HepG2 (cell line): Measurements from ENCODE around the gene FBXO24. TPM values are rescaled to one million over a fixed set of nuclear protein-coding genes. Genes with fewer than 3 reads are reported as not detected.

Source experiments
- GATA4 ChIP-seq: sonication (generic); IDR thresholded peaks from 2 replicates; pipeline ENCODE4 v1.6.1; 2016; ENCODE audit warnings: antibody characterized with exemption, low read depth, borderline replicate concordance
- IKZF1 ChIP-seq: fragments of 450-650 bp; IDR thresholded peaks from 2 replicates; pipeline ENCODE4 v1.7.1; 2016
- KLF12 ChIP-seq: sonication (generic); formaldehyde crosslinking; IDR thresholded peaks from 2 replicates; pipeline ENCODE4 v1.4.0; 2020; ENCODE audit warnings: missing genetic modification reagents, borderline replicate concordance
- MAFG ChIP-seq: sonication (generic); formaldehyde crosslinking; IDR thresholded peaks from 2 replicates; pipeline ENCODE4 v1.5.1; 2020; ENCODE audit warnings: mild to moderate bottlenecking, missing genetic modification reagents
- NFKB2 ChIP-seq: sonication (generic); formaldehyde crosslinking; IDR thresholded peaks from 2 replicates; pipeline ENCODE4 v1.4.0; 2020; ENCODE audit warnings: missing genetic modification reagents, borderline replicate concordance
- SOX13 ChIP-seq, 3 experiments: fragments of 450-650 bp in 1 of 3; sonication (generic) in 1 of 3; formaldehyde crosslinking in 1 of 3; IDR thresholded peaks in 2 of 3; conservative IDR thresholded peaks in 1 of 3; 2 replicates each; pipeline versions ENCODE4 v1.5.0 to v1.6.1; 2016 to 2020; ENCODE audit warnings: antibody characterized with exemption in 1 of 3, mild to moderate bottlenecking in 1 of 3, missing compliant biosample characterization in 1 of 3, missing genetic modification reagents in 1 of 3, moderate library complexity in 1 of 3
- ZNF225 ChIP-seq: sonication (generic); formaldehyde crosslinking; IDR thresholded peaks from 2 replicates; pipeline ENCODE4 v1.4.0; 2020; ENCODE audit warnings: mild to moderate bottlenecking, missing genetic modification reagents
- ZNF468 ChIP-seq: sonication (generic); formaldehyde crosslinking; IDR thresholded peaks from 2 replicates; pipeline ENCODE4 v1.8.0; 2022; ENCODE audit warnings: mild to moderate bottlenecking, moderate library complexity, missing genetic modification reagents
- ZNF496 ChIP-seq: sonication (generic); formaldehyde crosslinking; IDR thresholded peaks from 2 replicates; pipeline ENCODE4 v1.8.1; 2023; ENCODE audit warnings: mild to moderate bottlenecking, moderate library complexity, missing genetic modification reagents; ENCODE audit not compliant: insufficient replicate concordance
- polyA plus RNA-seq, 8 experiments: library from polyadenylated mRNA; depleted of rRNA in 3 of 8; stranded (reverse) in 7 of 8; unstranded in 1 of 8; fragments of >200 nt; fragmentation: Illumina TruSeq in 4 of 8; extraction: Trizol in 4 of 8; gene quantifications; 2 replicates each; pipeline versions ENCODE4 v1.2.1 to v1.2.3, GENCODE V29; 2011 to 2016; ENCODE audit warnings: low read depth in 4 of 8, missing spikeins in 1 of 8, mixed read lengths in 1 of 8; ENCODE audit not compliant: insufficient read depth in 1 of 8
- total RNA-seq, 5 experiments: library from RNA; depleted of rRNA; stranded (reverse); fragments of >200 nt; fragmentation: Illumina TruSeq; extraction: Trizol; gene quantifications; 2 replicates each; pipeline ENCODE4 v1.2.3, GENCODE V29; 2016; ENCODE audit warnings: low read depth in 1 of 5
- TF ChIP-seq, protein P1 (sequence below), 2 experiments: fragments of 450-650 bp in 1 of 2; sonication (generic) in 1 of 2; formaldehyde crosslinking in 1 of 2; IDR thresholded peaks; 2 replicates each; pipeline versions ENCODE4 v1.6.1 to v1.8.0; 2016 to 2022; ENCODE audit warnings: antibody characterized with exemption in 1 of 2, mild to moderate bottlenecking in 1 of 2, missing genetic modification reagents in 1 of 2
- TF ChIP-seq, protein P2 (sequence below): sonication (generic); formaldehyde crosslinking; IDR thresholded peaks from 2 replicates; pipeline ENCODE4 v1.5.0; 2020; ENCODE audit warnings: missing genetic modification reagents
- TF ChIP-seq, protein P3 (sequence below): IDR thresholded peaks from 2 replicates; pipeline ENCODE4 v1.6.1; 2012; ENCODE audit warnings: low read length, improper control_type of control experiment

Gene FBXO24
- total and polyA plus RNA-seq, 2 of the 13 experiments (the other 11 are each of a cell fraction or from before 2014, with no cell fraction given): 0.20 to 0.55 TPM

DNA sequence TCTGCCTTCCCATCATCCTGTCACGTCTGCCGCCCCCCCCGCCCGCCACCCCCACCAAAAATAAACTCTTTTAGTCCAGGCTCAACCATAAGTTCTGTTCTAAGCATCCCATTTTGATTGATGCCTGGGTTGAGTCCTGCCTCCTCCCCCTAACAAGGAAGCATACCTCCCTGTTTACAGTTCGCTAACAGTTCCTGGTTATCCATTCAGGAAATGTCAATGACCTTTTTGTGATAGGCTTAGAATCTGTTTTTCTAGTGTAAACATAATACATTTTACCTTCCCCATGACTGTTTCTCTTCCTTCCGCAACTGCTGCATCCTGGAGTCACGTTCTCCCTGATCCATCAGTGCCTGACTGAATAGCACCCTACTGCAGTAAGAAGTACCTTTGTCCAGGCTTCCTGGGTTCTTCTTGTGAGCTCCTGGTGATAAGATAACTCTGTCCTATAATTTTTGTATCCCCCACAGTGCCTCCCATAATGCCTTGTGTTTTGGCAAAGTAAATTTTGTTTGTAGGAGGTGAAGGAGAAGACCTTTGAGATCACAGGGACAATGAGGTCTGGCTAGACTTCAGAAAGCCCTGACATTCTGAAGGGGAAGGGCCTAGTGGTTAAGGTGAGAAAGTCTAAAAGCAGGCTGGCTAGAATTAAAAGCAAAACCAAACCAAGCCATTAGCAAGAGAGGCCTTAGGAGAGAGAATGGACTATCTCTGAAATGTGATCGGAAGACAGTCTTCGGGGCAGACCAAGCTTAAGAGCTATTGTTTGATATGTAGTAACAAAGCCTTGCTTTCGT, 39.8 kb upstream of the FBXO24 start (continued):
- TF ChIP-seq, protein P1, sequence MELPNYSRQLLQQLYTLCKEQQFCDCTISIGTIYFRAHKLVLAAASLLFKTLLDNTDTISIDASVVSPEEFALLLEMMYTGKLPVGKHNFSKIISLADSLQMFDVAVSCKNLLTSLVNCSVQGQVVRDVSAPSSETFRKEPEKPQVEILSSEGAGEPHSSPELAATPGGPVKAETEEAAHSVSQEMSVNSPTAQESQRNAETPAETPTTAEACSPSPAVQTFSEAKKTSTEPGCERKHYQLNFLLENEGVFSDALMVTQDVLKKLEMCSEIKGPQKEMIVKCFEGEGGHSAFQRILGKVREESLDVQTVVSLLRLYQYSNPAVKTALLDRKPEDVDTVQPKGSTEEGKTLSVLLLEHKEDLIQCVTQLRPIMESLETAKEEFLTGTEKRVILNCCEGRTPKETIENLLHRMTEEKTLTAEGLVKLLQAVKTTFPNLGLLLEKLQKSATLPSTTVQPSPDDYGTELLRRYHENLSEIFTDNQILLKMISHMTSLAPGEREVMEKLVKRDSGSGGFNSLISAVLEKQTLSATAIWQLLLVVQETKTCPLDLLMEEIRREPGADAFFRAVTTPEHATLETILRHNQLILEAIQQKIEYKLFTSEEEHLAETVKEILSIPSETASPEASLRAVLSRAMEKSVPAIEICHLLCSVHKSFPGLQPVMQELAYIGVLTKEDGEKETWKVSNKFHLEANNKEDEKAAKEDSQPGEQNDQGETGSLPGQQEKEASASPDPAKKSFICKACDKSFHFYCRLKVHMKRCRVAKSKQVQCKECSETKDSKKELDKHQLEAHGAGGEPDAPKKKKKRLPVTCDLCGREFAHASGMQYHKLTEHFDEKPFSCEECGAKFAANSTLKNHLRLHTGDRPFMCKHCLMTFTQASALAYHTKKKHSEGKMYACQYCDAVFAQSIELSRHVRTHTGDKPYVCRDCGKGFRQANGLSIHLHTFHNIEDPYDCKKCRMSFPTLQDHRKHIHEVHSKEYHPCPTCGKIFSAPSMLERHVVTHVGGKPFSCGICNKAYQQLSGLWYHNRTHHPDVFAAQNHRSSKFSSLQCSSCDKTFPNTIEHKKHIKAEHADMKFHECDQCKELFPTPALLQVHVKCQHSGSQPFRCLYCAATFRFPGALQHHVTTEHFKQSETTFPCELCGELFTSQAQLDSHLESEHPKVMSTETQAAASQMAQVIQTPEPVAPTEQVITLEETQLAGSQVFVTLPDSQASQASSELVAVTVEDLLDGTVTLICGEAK (IDR thresholded peaks at IDR 0.05): no peak
- TF ChIP-seq, protein P1 (CRISPR knock-in tag; IDR thresholded peaks at IDR 0.05): no peak
- TF ChIP-seq, protein P2, sequence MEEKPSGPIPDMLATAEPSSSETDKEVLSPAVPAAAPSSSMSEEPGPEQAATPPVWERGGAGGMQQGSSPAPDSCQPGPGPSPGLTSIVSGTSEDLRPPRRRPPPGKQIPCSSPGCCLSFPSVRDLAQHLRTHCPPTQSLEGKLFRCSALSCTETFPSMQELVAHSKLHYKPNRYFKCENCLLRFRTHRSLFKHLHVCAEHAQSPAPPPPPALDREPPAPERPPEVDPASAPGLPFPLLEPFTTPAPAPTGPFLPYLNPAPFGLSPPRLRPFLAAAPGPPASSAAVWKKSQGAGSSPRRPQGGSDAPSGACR: 0 out of 2 replicates have a peak, but pooled peaks have one; percentile 26
- TF ChIP-seq ZNF225 (CRISPR knock-in tag) (no peak), KLF12 (CRISPR knock-in tag) (no peak), SOX13 (IDR thresholded peaks at IDR 0.05) (peak; percentile 63), SOX13 (CRISPR knock-in tag; conservative IDR thresholded peaks at IDR 0.05 in 1 of 2, IDR thresholded peaks at IDR 0.05 in 1 of 2) (peak in 1 of 2 experiments; percentile 86; a peak in 2 of 4 replicates), MAFG (CRISPR knock-in tag) (no peak), NFKB2 (CRISPR knock-in tag) (no peak), ZNF468 (CRISPR knock-in tag) (no peak), GATA4 (peak; percentile 77; the same call in 1 of the 2 replicates), IKZF1 (no peak), ZNF496 (CRISPR knock-in tag) (no peak)
- TF ChIP-seq, protein P3, sequence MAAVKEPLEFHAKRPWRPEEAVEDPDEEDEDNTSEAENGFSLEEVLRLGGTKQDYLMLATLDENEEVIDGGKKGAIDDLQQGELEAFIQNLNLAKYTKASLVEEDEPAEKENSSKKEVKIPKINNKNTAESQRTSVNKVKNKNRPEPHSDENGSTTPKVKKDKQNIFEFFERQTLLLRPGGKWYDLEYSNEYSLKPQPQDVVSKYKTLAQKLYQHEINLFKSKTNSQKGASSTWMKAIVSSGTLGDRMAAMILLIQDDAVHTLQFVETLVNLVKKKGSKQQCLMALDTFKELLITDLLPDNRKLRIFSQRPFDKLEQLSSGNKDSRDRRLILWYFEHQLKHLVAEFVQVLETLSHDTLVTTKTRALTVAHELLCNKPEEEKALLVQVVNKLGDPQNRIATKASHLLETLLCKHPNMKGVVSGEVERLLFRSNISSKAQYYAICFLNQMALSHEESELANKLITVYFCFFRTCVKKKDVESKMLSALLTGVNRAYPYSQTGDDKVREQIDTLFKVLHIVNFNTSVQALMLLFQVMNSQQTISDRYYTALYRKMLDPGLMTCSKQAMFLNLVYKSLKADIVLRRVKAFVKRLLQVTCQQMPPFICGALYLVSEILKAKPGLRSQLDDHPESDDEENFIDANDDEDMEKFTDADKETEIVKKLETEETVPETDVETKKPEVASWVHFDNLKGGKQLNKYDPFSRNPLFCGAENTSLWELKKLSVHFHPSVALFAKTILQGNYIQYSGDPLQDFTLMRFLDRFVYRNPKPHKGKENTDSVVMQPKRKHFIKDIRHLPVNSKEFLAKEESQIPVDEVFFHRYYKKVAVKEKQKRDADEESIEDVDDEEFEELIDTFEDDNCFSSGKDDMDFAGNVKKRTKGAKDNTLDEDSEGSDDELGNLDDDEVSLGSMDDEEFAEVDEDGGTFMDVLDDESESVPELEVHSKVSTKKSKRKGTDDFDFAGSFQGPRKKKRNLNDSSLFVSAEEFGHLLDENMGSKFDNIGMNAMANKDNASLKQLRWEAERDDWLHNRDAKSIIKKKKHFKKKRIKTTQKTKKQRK: no peak
